GM19023 (cell line): ENCODE data around the gene ZRSR2.
"Not testable (repeated sequence)": the region's sequence is repeated elsewhere in the genome, so short reads cannot be mapped to it uniquely, and the experiment has no call there.

Source experiments
- ATAC-seq: cut with Tn5 transposase; IDR thresholded peaks from one replicate; pipeline ENCODE4 v1.9.1; 2021; ENCODE audit warnings: mild to moderate bottlenecking, moderate library complexity; ENCODE audit not compliant: unreplicated experiment

The ZRSR2 gene, protein sequence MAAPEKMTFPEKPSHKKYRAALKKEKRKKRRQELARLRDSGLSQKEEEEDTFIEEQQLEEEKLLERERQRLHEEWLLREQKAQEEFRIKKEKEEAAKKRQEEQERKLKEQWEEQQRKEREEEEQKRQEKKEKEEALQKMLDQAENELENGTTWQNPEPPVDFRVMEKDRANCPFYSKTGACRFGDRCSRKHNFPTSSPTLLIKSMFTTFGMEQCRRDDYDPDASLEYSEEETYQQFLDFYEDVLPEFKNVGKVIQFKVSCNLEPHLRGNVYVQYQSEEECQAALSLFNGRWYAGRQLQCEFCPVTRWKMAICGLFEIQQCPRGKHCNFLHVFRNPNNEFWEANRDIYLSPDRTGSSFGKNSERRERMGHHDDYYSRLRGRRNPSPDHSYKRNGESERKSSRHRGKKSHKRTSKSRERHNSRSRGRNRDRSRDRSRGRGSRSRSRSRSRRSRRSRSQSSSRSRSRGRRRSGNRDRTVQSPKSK

DNA sequence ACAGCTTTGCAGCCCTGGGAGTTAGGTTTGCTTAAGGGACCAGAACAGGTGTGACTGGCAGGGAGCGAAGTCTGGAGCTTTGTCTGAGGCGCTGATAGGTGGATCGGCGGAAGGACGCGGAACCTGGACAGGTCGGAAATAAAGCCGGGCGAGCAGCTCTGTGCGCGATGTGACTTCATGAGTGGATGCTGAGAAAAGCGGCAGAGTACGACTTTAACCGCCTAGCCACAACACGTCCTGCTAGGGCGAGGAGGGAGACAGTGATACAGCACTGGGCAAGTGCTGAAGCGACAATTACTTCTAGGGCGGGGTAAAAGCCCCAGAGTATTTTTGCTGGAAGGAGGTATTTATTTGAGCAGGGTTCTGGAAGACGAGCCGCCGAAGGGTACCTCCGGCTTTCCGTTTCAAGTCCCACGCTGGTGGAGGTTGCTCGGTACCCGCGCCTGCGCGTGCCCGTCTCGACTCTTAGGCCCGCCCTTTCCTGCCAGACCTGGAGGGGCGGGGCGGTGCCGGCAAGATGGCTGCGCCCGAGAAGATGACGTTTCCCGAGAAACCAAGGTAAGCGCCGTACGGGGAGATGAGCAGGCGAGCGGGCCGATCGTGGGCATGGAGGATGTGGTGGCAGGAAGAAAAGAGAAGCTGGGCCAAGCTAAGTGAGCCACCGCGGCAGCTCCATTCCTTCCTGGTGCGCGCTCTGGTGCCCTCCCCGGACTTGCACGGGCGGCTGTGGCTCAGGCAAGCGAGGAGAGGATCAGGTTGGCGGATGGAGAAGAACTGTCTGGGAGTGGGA, at the start of gene ZRSR2:
TSS of gene ZRSR2 (plus strand) at position 506 of the 790 bp plus-strand sequence. CDS start at position 518, 12 bp downstream.
- ATAC-seq, result peak; percentile 96

DNA sequence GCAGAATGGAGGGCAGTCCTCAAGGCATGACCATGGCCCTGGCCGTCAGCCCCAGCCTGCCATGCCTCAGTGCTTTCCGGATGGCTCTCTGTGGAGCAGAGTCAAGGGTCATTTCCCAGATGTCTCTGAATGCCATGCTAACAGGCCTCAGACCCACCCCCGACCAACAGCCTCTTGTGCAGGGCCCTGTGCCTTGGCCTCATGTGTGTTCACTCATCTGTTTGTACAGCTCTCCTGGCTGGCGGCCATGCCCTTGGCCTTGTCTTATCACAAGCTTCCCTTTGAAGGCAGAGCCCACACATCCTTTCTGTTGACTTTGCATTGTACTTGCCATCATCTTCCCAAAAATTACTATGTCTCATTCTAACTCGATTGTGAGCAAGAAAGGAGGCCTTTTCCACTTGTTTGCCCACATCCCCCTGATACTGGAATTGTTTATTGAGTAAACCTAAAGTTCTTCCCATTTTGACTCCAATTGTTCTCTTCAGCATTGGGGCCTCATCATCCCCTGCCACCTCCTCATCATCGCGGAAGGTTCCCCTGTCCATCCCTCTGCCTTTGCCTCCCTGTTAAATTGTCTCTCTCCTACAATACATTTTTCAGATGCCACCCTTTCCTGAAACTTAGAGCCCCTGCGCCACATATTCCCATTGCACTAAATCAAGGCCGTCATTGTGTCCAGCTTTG, 46.0 kb upstream of the ZRSR2 start:
- no peak for ATAC-seq

DNA sequence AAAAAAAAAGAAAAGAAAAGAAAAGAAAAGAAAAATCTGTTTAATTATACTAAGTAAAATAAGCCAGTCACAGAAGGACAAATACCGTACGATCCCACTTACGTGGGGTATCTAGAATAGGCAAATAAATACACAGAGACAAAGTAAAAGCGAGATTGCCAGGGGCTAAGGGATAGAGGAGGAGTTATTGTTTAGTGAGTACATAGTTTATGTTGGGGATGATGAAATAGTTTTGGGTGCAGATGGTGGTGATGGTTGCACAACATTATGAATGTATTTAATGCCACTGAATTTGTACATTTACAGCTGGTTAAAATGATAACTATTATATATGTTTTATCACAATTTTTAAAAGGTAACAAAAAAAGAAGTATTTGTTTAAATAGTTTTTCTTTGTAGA, 45.1 kb upstream of the ZRSR2 start:
- no peak for ATAC-seq

DNA sequence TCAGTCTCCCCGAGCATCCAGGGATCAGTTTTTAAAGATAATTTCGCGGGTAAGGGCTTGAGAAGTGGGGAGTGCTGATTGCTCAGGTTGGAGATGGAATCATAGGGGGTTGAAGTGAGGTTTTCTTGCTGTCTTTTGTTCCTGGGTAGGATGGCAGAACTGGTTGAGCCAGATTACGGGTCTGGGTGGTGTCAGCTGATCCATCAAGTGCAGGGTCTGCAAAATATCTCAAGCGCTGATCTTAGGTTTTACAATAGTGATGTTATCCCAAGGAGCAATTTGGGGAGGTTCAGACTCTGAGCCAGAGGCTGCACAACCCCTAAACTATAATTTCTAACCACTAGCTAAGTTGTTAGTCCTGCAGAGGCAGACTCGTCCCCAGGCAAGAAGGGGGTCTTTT, 43.6 kb upstream of the ZRSR2 start:
- ATAC-seq, result not testable (repeated sequence)

DNA sequence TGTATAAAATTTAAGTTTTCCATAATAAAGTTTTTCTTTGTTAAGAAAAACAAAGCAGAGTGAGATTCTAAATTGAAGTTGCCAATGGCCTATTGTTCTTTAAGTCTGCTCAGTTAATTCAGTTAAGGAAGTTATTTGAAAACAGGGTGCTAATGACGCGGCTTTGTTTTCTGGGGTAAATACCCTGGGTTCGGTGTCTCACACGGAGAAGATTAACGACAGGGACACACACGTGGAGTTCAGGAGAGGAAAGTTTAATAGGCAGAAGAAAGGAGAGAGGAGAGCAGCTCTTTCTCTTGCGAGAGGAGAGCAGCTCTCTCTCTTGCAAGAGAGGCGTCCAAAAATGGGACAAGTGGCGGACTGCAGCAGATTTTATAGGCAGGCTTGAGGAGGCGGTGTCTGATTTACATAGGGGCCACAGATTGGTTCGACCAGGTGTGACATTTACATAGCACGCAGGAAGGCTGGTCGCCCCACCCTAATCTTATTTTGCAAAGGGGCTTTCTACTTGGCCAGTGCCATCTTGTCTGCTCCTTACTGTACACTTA, 42.6 kb upstream of the ZRSR2 start:
- no peak for ATAC-seq

DNA sequence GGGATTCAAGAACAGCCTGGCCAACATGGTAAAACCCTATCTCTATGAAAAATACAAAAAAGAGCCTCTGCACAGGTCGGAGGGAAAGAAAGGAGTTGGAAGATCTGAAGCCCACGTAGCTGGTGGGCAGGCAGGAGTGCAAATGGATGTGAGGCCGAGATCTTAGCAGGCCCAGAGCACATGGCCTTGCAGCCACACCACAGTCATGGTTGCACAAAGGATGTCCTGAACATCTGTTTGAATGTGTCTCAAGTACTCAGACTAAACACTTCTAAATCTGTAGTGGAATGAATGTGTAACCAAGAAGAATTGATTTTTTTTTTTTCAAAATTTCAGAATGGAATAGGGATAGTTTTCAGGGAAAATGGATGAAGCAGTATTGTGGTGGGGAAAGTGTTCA, 41.4 kb upstream of the ZRSR2 start:
- no peak for ATAC-seq

DNA sequence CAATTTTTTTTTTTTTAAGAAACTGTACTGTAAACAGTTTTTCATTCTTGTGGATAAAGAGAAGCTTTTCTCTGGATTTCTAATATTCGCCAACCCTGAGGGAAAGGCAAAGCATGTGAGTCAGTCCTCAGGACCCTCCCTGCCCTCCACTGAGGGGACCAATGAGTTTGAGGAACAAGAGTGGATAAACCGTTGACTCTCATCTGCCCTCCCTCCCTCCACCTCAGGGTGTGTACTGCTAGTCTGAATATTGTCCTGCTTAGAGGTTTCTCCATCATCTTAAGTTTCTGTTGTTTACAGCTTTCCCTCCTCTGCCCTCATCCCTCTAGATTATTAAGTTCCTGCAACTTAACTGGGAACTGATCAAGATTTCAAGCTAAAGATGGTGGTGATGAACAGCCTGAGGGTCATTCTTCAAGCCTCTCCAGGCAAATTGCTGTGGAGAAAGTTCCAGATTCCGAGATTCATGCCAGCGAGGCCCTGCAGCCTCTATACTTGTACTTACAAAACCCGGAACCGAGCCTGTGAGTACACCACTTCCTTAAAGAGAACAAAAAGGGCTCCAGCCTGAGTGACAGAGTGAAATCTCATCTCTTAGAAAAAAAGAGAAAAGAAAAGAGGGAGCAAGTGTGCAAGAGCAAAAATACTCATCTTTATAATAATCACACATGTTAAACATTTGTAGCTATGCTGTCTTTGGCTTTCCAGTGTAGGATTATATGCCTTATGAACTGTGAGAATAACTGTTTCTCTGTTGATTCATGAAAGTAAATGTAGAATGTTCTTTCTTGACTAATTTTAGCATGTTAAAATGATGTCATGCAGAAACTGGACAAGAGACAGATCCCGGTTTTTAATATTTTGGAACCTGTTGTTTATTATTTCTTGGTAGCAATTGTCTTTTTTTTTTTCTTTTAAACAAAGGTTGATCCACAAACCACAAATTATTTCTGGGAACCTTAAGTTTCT, 40.4 kb upstream of the ZRSR2 start:
- peak; percentile 80 for ATAC-seq

DNA sequence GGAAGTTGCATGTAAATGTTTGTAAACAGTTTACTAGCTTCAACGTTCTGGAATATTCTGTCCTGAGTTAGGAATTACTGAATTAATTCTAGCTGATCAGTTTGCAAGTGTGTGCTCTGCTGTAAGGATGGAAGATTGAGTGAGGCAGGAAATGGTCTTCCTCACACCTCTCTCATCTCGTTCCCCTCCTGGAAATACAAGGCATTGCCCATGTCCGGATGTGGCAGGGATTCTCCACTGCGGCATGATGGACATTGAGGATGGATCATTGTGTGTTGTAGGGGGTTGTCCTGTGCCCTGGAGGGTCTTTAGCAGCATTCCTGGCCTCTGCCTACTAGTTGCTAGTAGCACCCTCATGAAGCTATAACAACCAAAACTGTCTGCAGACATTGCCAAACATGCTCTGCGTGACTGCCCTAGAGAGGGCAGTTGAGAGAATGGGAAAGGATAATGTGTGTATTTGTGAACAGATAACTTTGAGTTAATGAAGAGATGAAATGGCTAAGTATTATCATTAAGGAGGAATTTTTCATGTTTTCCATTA, 39.6 kb upstream of the ZRSR2 start:
- ATAC-seq, result no peak

DNA sequence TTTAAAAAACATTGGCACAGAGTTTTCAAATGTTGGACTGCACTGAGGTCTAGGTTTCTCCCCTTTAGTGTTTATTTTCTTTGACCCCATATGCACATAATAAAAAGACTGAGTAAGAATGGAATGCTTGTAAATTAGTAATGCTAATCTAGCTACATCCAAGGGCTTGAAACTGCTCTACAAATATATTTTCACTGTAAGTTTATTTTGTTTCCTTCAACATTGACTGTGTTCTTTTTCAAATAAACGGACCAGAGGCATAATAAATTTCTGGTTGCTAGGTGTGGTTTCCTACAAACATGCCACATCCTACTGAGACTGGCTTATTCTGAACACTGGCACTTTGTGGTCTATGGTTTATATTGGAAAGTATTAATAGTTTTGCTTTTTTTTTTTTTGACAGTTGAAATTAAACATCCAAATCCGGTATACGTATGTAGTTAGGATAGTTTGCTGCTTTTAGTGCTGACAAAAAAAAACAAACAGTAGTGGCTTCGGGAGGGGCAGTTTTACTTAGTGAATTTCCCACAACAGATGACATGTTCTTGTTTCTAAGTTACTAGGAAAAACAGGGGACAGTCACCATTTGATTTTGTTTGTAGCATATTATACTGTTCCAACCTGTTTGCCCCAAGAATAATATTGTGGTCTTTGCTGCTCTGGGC, 39.0 kb upstream of the ZRSR2 start:
- no peak for ATAC-seq

DNA sequence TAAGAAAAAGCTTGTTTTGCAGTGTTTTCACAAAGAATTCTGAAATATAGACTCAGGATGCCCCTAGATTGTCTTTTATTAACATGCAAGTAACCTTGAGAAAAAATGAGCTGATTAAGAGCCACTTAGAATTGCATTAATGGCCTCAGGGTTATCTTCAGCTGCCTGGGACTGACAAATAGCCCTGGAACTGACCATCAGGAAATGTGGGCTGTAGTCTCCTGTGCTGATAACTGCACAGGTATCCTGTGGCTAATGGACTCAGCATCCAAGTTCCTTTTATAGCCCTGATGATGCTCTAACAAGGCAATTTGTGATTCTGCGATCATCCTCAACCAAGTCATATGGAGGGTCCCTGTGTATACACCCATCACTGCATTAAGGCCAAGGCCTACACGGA, 35.2 kb upstream of the ZRSR2 start:
- no peak for ATAC-seq

DNA sequence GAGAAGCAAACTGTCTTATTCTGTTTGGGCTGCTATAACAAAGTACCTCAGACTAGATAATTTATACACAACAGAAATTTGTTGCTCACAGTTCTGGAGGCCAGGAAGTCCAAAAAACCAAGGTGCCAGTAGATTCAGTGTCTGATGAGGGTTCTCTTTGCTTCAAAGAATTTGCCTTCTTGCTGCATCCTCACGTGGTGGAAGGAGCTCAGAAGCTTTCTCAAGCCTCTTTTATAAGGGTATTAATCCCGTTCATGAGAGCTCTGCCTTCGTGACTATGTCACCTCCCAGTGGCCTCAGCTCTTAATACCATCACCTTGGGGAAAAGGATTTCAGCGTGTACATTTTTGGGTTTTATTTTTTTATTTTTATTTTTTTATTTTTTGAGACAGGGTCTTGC, 32.1 kb upstream of the ZRSR2 start:
- ATAC-seq, result no peak

DNA sequence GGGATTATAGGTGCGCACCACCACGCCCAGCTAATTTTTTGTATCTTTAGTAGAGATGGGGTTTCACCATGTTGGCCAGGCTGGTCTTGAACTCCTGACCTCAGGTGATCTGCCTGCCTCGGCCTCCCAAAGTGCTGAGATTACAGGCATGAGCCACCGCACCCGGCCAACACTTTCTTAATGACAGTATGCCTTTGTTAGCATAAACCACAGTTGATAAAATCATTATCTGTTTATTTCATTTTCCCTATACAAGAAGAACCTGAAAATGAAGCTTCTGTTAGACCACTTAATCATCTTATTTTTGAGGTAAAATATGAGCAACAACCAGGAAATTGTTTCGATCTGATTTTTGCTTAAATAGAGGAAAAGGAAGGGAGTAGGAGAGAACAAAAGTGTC, 30.4 kb upstream of the ZRSR2 start:
- not testable (repeated sequence) for ATAC-seq

DNA sequence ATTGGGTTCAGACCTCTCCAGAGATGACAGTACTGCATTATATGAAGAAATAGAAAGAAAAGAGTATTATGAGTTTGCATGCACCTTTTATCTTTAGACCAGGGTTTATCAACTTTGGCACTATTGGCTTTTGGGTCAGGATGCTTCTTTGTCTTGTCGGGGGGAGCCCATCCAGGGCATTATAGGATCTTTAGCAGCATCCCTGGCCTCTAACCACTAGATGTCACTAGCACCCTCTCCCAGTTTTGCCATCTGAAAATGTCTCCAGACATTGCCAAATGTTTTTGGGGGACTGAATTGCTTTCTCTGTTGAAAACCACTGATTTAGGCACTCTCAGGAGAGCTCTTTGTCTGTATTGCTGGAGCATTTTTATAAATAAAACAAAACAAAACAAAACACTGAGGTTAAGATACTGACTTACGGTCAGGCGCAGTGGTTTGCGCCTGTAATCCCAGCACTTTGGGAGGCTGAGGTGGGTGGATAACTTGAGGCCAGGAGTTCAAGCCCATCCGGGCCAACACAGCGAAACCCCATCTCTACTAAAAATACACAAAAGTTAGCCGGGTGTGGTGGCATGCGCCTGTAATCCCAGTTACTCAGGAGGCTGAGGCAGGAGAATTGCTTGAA, 28.6 kb upstream of the ZRSR2 start:
- no peak for ATAC-seq

DNA sequence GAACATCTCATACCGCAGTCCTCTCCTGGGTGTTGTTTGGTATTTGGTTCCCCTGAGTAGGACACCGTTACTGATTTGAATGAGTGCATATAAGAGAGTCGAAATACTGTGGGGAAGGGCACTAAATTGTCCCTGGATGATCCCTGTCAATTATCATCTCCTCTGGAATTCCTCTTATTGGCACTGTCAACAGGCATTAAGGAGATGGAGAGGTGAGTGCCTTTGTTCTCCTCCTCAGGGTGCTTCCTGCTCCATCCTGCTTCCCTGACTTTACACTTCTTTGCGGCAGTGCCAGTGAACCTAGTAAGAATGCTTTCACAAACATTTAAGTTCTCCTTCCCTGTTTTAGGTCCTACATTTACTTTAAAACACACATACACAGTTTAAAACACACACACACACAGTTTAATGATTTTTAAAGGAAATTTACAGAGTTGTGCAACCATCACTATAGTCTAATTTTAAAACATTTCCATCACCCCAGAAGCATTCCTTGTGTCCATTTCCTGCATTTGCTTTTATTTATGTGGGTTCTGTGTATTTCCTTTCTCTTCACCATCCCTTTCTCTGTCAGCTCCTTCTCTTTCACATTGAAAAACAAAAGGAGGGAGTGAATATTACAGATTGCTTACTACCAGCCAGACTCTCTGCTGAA, 20.9 kb upstream of the ZRSR2 start:
- no peak for ATAC-seq

DNA sequence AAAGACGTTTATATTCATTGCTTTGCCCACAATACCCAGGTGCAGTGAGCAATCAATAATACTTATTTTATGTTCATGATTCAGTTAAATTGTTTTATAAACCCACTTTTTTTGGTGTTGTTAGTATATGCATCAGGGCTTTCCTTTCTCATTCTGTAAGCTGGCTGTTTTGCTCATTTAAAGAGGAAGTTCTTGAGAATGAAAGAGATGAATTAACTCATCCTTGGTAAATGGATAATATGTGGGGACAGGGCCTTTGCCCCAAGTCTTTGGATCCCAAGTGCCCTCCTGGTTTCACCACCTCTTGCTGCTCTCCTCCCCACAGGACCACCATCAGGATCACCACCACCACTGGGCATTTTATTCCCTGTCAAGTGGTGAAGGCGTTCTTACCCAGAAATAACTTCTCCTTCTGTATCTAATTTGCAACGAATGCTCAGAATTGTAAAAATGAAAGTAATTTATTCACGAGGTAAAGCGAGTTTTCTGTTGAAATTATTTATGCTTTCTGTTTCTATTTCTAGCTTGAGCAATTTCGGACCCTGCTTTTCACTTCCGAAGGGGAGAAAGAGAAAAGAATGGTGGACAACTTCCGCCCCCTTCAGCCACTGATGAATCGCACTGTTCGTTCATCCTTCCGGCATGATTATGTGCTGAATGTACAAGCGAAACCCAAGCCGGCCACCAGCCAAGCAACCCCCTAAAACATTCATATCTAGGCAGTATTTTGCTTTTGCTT, 8.2 kb upstream of the ZRSR2 start:
- peak; percentile 92 for ATAC-seq

DNA sequence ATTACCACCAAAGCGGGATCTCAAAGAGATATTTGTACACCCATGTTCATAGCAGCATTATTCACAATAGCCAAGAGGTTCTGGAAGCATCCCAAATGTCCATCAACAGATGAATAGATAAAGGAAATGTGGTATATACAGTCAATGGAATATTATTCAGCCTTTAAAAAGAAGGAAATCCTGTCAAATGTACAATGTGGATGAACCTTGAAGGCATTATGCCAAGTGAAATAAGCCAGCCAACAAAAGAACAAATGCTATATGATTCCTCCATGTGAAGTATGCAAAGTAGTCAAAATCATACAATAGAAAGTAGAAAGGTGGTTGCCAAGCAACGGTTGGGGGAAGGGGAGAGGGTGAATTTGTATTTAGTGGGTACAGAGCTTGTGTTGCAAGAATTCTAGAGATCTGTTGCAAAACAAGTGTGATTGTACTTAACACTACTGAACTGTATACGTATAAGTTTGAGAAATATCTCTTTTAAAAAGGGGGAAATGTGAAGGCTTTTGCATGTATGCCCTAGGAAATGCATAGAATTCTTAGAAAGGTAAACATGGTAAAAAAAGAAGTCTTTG, 5.0 kb upstream of the ZRSR2 start:
- no peak for ATAC-seq

DNA sequence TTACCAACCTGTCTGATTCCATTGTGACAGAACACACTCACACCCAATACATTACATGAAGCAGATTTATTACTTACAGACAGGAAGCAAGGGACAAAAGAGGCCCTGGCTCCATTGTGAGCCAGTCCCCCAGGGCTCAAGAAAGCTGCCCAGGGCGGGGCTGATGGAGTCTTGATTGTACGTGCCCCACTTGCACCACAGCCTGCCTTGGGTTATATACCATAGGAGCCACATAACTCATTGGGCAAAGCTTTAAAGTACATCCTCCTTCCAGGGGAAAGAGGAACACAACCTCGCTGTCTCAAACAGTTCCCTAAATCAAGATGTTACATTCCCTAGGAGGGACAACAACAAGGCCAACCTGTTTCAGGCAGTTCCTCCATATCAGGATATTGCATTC, 3.4 kb upstream of the ZRSR2 start:
- ATAC-seq, result no peak
